NCI-H2107 treated with DMSO at 0.1 percent for 48 hours (cell line): ENCODE data around the gene SLC6A9.
A peak's percentile ranks its signal among the peaks of the same experiment; 100 is the strongest.

Source experiments
- DNase-seq: peaks from one replicate; lab custom pipeline; 2025; ENCODE audit not compliant: unreplicated experiment; lab: John Stamatoyannopoulos, UW

SLC6A9 gene

GRCh38 chr1:43986712-43987111 is 44.5 kb downstream of the SLC6A9 start:
- DNase-seq, result no peak

- no peak for DNase-seq
Measured at GRCh38 chr1:43985984-43986595, 45.2 kb downstream of the SLC6A9 start.

- DNase-seq, result no peak
Measured at GRCh38 chr1:43984855-43985254, 46.4 kb downstream of the SLC6A9 start.

- DNase-seq, result no peak
Measured at GRCh38 chr1:43983253-43983899, 47.9 kb downstream of the SLC6A9 start.

- no peak for DNase-seq
Measured at GRCh38 chr1:43982808-43983207, 48.5 kb downstream of the SLC6A9 start.

GRCh38 chr1:43982241-43982640 is 49.0 kb downstream of the SLC6A9 start:
- no peak for DNase-seq

GRCh38 chr1:43981636-43982035 is 49.6 kb downstream of the SLC6A9 start:
- no peak for DNase-seq

- DNase-seq, result no peak
Measured at GRCh38 chr1:43981135-43981491, 50.1 kb downstream of the SLC6A9 start.

GRCh38 chr1:43980255-43981134 is 50.8 kb downstream of the SLC6A9 start:
- no peak for DNase-seq

- DNase-seq, result peak; percentile 32
Measured at GRCh38 chr1:43979528-43980254, 51.6 kb downstream of the SLC6A9 start.

GRCh38 chr1:43979261-43979527 is 52.1 kb downstream of the SLC6A9 start:
- DNase-seq, result no peak

GRCh38 chr1:43978551-43979260 is 52.6 kb downstream of the SLC6A9 start, which contains the start of gene B4GALT2:
Gene B4GALT2 (plus strand): TSS chr1:43979210. CDS start chr1:43981161, 1,951 bp downstream.
- DNase-seq, result no peak

- no peak for DNase-seq
Measured at GRCh38 chr1:43978264-43978550, 53.1 kb downstream of the SLC6A9 start.

- DNase-seq, result no peak
Measured at GRCh38 chr1:43977376-43978263, 53.6 kb downstream of the SLC6A9 start.

- no peak for DNase-seq
Measured at GRCh38 chr1:43976890-43977289, 54.4 kb downstream of the SLC6A9 start.

- DNase-seq, result no peak
Measured at GRCh38 chr1:43976045-43976444, 55.2 kb downstream of the SLC6A9 start.

GRCh38 chr1:43975249-43975961 is 55.9 kb downstream of the SLC6A9 start:
- DNase-seq, result no peak

GRCh38 chr1:43974443-43975248 is 56.6 kb downstream of the SLC6A9 start, which contains the start of gene ATP6V0B:
Gene ATP6V0B (plus strand): TSS chr1:43974960. CDS start chr1:43975041, 81 bp downstream.
- peak; percentile 90 for DNase-seq
